ENCODE results near the gene LMTK3. TPM values are rescaled to one million over a fixed set of nuclear protein-coding genes. Genes with fewer than 3 reads are reported as not detected.

Gene LMTK3
- total and polyA plus RNA-seq, 9 of the 15 experiments (the other 6 are each of a cell fraction or from before 2014, with no cell fraction given), result 0.35 to 12.3 (median 2.0) TPM; not detected in 2

DNA sequence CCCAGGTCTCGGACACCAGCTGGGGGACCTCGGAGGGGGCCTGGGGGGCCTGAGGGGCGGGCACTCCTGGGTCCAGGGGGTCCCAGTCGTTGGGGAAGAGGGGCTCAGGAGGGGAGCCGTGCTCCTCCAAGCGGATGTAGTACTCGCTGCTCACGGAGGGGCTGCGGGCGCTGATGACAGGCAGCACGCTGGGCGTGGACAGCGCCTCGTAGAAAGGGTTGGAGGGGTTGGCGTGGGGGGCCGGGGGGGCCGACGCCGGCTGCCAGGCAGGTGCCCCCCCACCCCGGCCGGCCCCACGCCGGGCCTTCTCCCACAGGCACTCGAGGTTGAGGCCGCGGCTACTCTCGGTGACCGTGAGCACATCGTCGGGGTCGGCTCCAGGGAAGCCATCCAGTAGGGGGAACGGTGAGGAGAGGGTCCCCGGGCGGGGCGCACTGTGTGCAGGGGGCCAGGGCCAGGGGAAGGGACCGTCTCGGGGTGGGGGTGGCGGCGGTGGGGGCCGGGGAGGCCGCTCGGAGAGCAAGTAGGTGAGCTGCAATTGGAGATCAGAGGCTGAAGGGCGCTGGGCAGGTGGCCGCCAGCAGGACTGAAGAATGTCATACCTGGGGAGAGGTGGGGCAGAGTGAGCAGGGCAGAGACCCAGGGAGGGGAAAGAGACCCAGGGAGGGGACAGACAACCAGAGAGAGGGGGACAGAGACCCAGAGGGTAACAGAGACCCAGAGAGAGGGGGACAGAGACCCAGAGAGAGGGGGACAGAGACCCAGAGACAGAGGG is 12.1 kb downstream of the LMTK3 start:
- intact Hi-C loops (cut with micrococcal nuclease), result loop anchor here (5.0 to 10.0 kb wide), 2 partner anchors 105 to 167 kb away; partner anchors contain the start of genes GRIN2D and KDELR1
- POLR2A ChIA-PET, result interaction anchor here (1.1 kb wide), 1 partner anchor 13 kb away, joined by 3 read pairs; no protein-coding TSS in a partner anchor

More for the DNA sequence above, 12.1 kb downstream of the LMTK3 start:
- no peak overlapping the region for H3K27ac ChIP-seq (ENCODE audit: extremely low read depth, low read depth, low read length)
- ATAC-seq, result no peak
- H3K9ac ChIP-seq (ENCODE audit: insufficient read depth in 1 of 2, low read depth in 2 of 2, low read length in 2 of 2), result no peak overlapping the region
- H3K79me2 ChIP-seq (ENCODE audit: control insufficient read depth, insufficient read depth, low read length), result peaks cover 7% of the 10 kb centered on the region; the same call in 2 of the 3 replicates
- no peak overlapping the region for H3K4me3 ChIP-seq
- no peak for DNase-seq (ENCODE audit: extremely low read depth in 1 of 4, low spot score in 3 of 4)
- no CpG with 5 or more reads among the region's 44 CpGs for WGBS (ENCODE audit: insufficient coverage, low coverage, missing lambda C conversion rate)
- peaks cover 3% of the 10 kb centered on the region for H3K9me1 ChIP-seq (ENCODE audit: control insufficient read depth, insufficient read depth, low read length)
- CTCF ChIA-PET (ENCODE audit: low intra/inter-chr PET ratio), result interaction anchor here (0.6 kb wide), 1 partner anchor 179 kb away, joined by 3 read pairs; no protein-coding TSS in a partner anchor
- H3K4me1 ChIP-seq (replicated peaks in 1 of 2; ENCODE audit: control insufficient read depth in 2 of 2, insufficient read depth in 2 of 2, low read length in 2 of 2), result peaks cover 12 to 55% of the 10 kb centered on the region in 2 experiments; a peak in 4 of 5 replicates
- H3K27me3 ChIP-seq (ENCODE audit: control insufficient read depth in 2 of 2, insufficient read depth in 2 of 2, low read length in 2 of 2), result no peaks in the 10 kb centered on the region
- H4K20me1 ChIP-seq (replicated peaks; ENCODE audit: control insufficient read depth, insufficient read depth, low read length), result no peaks in the 10 kb centered on the region
- H3K9me3 ChIP-seq (replicated peaks; ENCODE audit: control insufficient read depth, insufficient read depth, low read depth, low read length), result no peaks in the 10 kb centered on the region
- no peak overlapping the region for H3K4me2 ChIP-seq (ENCODE audit: insufficient read depth, low read length)
- BruUV-seq (replicated peaks), result no TSS peak
- no peak overlapping the region for H2AFZ ChIP-seq (ENCODE audit: low read depth, low read length)
- no peak for TF ChIP-seq ZC3H4 (CRISPR knock-in tag; IDR thresholded peaks at IDR 0.05; ENCODE audit: borderline replicate concordance)
- TF ChIP-seq ARID1B (IDR thresholded peaks at IDR 0.05), result no peak
- TF ChIP-seq MIER1 (IDR thresholded peaks at IDR 0.05; ENCODE audit: low read depth), result no peak
- TF ChIP-seq, protein P1, sequence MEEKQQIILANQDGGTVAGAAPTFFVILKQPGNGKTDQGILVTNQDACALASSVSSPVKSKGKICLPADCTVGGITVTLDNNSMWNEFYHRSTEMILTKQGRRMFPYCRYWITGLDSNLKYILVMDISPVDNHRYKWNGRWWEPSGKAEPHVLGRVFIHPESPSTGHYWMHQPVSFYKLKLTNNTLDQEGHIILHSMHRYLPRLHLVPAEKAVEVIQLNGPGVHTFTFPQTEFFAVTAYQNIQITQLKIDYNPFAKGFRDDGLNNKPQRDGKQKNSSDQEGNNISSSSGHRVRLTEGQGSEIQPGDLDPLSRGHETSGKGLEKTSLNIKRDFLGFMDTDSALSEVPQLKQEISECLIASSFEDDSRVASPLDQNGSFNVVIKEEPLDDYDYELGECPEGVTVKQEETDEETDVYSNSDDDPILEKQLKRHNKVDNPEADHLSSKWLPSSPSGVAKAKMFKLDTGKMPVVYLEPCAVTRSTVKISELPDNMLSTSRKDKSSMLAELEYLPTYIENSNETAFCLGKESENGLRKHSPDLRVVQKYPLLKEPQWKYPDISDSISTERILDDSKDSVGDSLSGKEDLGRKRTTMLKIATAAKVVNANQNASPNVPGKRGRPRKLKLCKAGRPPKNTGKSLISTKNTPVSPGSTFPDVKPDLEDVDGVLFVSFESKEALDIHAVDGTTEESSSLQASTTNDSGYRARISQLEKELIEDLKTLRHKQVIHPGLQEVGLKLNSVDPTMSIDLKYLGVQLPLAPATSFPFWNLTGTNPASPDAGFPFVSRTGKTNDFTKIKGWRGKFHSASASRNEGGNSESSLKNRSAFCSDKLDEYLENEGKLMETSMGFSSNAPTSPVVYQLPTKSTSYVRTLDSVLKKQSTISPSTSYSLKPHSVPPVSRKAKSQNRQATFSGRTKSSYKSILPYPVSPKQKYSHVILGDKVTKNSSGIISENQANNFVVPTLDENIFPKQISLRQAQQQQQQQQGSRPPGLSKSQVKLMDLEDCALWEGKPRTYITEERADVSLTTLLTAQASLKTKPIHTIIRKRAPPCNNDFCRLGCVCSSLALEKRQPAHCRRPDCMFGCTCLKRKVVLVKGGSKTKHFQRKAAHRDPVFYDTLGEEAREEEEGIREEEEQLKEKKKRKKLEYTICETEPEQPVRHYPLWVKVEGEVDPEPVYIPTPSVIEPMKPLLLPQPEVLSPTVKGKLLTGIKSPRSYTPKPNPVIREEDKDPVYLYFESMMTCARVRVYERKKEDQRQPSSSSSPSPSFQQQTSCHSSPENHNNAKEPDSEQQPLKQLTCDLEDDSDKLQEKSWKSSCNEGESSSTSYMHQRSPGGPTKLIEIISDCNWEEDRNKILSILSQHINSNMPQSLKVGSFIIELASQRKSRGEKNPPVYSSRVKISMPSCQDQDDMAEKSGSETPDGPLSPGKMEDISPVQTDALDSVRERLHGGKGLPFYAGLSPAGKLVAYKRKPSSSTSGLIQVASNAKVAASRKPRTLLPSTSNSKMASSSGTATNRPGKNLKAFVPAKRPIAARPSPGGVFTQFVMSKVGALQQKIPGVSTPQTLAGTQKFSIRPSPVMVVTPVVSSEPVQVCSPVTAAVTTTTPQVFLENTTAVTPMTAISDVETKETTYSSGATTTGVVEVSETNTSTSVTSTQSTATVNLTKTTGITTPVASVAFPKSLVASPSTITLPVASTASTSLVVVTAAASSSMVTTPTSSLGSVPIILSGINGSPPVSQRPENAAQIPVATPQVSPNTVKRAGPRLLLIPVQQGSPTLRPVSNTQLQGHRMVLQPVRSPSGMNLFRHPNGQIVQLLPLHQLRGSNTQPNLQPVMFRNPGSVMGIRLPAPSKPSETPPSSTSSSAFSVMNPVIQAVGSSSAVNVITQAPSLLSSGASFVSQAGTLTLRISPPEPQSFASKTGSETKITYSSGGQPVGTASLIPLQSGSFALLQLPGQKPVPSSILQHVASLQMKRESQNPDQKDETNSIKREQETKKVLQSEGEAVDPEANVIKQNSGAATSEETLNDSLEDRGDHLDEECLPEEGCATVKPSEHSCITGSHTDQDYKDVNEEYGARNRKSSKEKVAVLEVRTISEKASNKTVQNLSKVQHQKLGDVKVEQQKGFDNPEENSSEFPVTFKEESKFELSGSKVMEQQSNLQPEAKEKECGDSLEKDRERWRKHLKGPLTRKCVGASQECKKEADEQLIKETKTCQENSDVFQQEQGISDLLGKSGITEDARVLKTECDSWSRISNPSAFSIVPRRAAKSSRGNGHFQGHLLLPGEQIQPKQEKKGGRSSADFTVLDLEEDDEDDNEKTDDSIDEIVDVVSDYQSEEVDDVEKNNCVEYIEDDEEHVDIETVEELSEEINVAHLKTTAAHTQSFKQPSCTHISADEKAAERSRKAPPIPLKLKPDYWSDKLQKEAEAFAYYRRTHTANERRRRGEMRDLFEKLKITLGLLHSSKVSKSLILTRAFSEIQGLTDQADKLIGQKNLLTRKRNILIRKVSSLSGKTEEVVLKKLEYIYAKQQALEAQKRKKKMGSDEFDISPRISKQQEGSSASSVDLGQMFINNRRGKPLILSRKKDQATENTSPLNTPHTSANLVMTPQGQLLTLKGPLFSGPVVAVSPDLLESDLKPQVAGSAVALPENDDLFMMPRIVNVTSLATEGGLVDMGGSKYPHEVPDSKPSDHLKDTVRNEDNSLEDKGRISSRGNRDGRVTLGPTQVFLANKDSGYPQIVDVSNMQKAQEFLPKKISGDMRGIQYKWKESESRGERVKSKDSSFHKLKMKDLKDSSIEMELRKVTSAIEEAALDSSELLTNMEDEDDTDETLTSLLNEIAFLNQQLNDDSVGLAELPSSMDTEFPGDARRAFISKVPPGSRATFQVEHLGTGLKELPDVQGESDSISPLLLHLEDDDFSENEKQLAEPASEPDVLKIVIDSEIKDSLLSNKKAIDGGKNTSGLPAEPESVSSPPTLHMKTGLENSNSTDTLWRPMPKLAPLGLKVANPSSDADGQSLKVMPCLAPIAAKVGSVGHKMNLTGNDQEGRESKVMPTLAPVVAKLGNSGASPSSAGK (IDR thresholded peaks at IDR 0.05), result no peak
- no peak for TF ChIP-seq ZNF76 (CRISPR knock-in tag; IDR thresholded peaks at IDR 0.05; ENCODE audit: borderline replicate concordance)
- TF ChIP-seq ZNF165 (CRISPR knock-in tag; IDR thresholded peaks at IDR 0.05; ENCODE audit: borderline replicate concordance), result no peak
- no peak for TF ChIP-seq FUS (optimal IDR thresholded peaks at IDR 0.05; ENCODE audit: low read depth, low read length)
- no peak for FAIRE-seq
- in situ Hi-C loops (cut with MboI), result no loop called here
- H3K36me3 ChIP-seq (ENCODE audit: control insufficient read depth, insufficient read depth, low read length), result peaks cover 3% of the 10 kb centered on the region; the same call in 1 of the 3 replicates
